Caco-2 (cell line): Measurements from ENCODE around the gene TCERG1. TPM values are rescaled to one million over a fixed set of nuclear protein-coding genes. Genes with fewer than 3 reads are reported as not detected.
A peak's percentile ranks its signal among the peaks of the same experiment; 100 is the strongest.

Experiments
- BruUV-seq: library from RNA; stranded (reverse); fragments of 400-500 nt; replicated peaks from 2 replicates; lab custom pipeline; 2021; lab: Mats Ljungman, UMichigan
- CTCF ChIA-PET: fragments of 300-600 bp; sonication (Branson Sonifier 250); formaldehyde crosslinking; loops from one replicate; lab custom pipeline; 2022; ENCODE audit warnings: antibody characterized with exemption; lab: Charles Lee
- POLR2A ChIA-PET: fragments of 300-600 bp; sonication (Branson Sonifier 250); formaldehyde crosslinking; loops from one replicate; lab custom pipeline; 2022; ENCODE audit warnings: antibody characterized with exemption; lab: Charles Lee
- DNase-seq, 2 experiments: peaks; one replicate each; pipeline versions ENCODE4 v3.0.0 to v3.0.0-alpha.2; 2020 to 2022
- H3K27me3 ChIP-seq: replicated peaks from 2 replicates; pipeline ENCODE4 v1.6.0; 2011; ENCODE audit warnings: low read length; ENCODE audit not compliant: control insufficient read depth, insufficient read depth
- H3K36me3 ChIP-seq: 2 replicates; pipeline ENCODE4 v1.5.1; 2011; ENCODE audit warnings: low read length; ENCODE audit not compliant: control insufficient read depth, insufficient read depth
- H3K4me1 ChIP-seq: fragments of 250-450 bp; sonication (Bioruptor Pico); 2 replicates; pipeline ENCODE4 v1.5.1; 2020; ENCODE audit warnings: mild to moderate bottlenecking
- H3K4me3 ChIP-seq: 2 replicates; pipeline ENCODE4 v1.5.1; 2011; ENCODE audit warnings: low read depth, mild to moderate bottlenecking, control low read depth, low read length
- H3K9me3 ChIP-seq: fragments of 250-450 bp; sonication (Bioruptor Pico); 2 replicates; pipeline ENCODE4 v1.5.1; 2020; ENCODE audit warnings: mild to moderate bottlenecking, moderate library complexity
- H3K27ac Mint-ChIP-seq: one replicate; pipeline ENCODE4 v1.8.0; 2022; ENCODE audit warnings: mixed read lengths; ENCODE audit not compliant: unreplicated experiment
- H3K27me3 Mint-ChIP-seq: one replicate; pipeline ENCODE4 v1.8.0; 2022; ENCODE audit warnings: mixed read lengths; ENCODE audit not compliant: insufficient read depth, unreplicated experiment
- H3K36me3 Mint-ChIP-seq: one replicate; pipeline ENCODE4 v1.8.0; 2022; ENCODE audit warnings: mild to moderate bottlenecking, mixed read lengths; ENCODE audit not compliant: insufficient read depth, unreplicated experiment
- H3K4me1 Mint-ChIP-seq: one replicate; pipeline ENCODE4 v1.8.0; 2022; ENCODE audit warnings: low read depth, mixed read lengths; ENCODE audit not compliant: unreplicated experiment
- H3K4me3 Mint-ChIP-seq: one replicate; pipeline ENCODE4 v1.8.0; 2022; ENCODE audit warnings: mild to moderate bottlenecking, moderate library complexity, mixed read lengths; ENCODE audit not compliant: unreplicated experiment
- H3K9me3 Mint-ChIP-seq: one replicate; pipeline ENCODE4 v1.8.0; 2022; ENCODE audit warnings: mixed read lengths; ENCODE audit not compliant: unreplicated experiment
- intact Hi-C: fragments of 100-400 bp; cut with micrococcal nuclease; formaldehyde crosslinking; loops from one replicate; pipeline ENCODE4 v1.10.0; 2022; ENCODE audit not compliant: unreplicated experiment
- total RNA-seq: library from RNA; stranded (reverse); gene quantifications from 2 replicates; pipeline ENCODE4 v1.2.3, GENCODE V29; 2022
- TF ChIP-seq, protein P1 (sequence below), 2 experiments: fragments of 200-600 bp in 1 of 2; IDR thresholded peaks; 1 replicate in 1 of 2; 2 replicates in 1 of 2; pipeline versions ENCODE4 v1.5.1 to v1.8.0; 2011 to 2022; ENCODE audit warnings: antibody characterized with exemption in 1 of 2, control low read depth in 1 of 2, inconsistent platforms in 1 of 2, low read depth in 1 of 2, low read length in 1 of 2, mild to moderate bottlenecking in 1 of 2, moderate library complexity in 1 of 2; ENCODE audit not compliant: insufficient read depth in 1 of 2, severe bottlenecking in 1 of 2, unreplicated experiment in 1 of 2

The TCERG1 gene
- total RNA-seq, 1 experiment from 2014 or later: 97.1 TPM

DNA sequence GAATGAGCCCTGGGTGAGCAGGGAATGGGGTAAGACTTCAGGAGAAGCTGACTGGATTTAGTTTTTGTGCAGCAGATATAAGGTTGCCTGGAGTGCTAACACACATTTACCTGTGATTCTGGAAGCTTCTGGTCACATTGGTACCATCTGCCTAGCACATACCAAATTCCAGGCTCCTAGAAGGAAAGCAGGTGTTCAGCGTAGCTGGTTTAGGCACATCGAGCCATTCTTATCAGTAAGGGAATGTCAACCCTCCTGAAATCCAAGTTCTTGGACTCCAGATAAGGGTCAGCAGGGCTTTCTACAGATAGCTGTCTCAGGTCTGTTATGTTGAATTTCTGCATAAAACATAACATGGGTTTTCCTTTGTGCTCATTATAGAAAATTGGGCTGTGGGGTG lies 10.3 kb downstream of the TCERG1 start:
- Histone ChIP-seq H3K4me3 (no peak overlapping the region), H3K27me3 (no peaks in the 10 kb centered on the region), H3K9me3 (no peaks in the 10 kb centered on the region), H3K4me1 (peaks cover 11% of the 10 kb centered on the region; the same call in 1 of the 2 replicates), H3K36me3 (peaks cover 5% of the 10 kb centered on the region)
- Mint-ChIP-seq H3K9me3 (no peaks in the 10 kb centered on the region), H3K4me1 (peaks cover 1% of the 10 kb centered on the region), H3K27me3 (no peaks in the 10 kb centered on the region), H3K27ac (no peak overlapping the region), H3K36me3 (peaks cover 81% of the 10 kb centered on the region), H3K4me3 (no peak overlapping the region)
- intact Hi-C loops: no loop called here
- TF ChIP-seq, protein P1, sequence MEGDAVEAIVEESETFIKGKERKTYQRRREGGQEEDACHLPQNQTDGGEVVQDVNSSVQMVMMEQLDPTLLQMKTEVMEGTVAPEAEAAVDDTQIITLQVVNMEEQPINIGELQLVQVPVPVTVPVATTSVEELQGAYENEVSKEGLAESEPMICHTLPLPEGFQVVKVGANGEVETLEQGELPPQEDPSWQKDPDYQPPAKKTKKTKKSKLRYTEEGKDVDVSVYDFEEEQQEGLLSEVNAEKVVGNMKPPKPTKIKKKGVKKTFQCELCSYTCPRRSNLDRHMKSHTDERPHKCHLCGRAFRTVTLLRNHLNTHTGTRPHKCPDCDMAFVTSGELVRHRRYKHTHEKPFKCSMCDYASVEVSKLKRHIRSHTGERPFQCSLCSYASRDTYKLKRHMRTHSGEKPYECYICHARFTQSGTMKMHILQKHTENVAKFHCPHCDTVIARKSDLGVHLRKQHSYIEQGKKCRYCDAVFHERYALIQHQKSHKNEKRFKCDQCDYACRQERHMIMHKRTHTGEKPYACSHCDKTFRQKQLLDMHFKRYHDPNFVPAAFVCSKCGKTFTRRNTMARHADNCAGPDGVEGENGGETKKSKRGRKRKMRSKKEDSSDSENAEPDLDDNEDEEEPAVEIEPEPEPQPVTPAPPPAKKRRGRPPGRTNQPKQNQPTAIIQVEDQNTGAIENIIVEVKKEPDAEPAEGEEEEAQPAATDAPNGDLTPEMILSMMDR (IDR thresholded peaks at IDR 0.05; ENCODE audit: insufficient read depth in 1 of 2, low read depth in 1 of 2, low read length in 1 of 2, severe bottlenecking in 1 of 2, unreplicated experiment in 1 of 2): no peak
- ChIA-PET POLR2A (no interaction called here), CTCF (no interaction called here)
- peak in 1 of 2 experiments; percentile 19 for DNase-seq
- BruUV-seq: no TSS peak

DNA sequence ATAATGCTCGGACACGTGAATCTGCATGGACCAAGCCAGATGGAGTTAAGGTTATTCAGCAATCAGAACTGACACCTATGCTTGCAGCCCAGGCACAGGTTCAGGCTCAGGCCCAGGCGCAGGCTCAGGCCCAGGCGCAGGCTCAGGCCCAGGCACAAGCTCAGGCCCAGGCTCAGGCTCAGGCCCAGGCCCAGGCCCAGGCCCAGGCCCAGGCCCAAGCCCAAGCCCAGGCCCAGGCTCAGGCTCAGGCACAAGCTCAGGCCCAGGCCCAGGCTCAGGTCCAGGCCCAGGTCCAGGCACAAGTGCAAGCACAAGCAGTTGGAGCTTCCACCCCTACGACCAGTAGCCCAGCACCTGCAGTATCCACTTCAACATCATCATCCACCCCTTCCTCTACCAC lies 11.8 kb downstream of the TCERG1 start:
- peaks cover 5% of the 10 kb centered on the region for H3K36me3 ChIP-seq
- H3K27me3 ChIP-seq: no peaks in the 10 kb centered on the region
- H3K9me3 Mint-ChIP-seq: no peaks in the 10 kb centered on the region
- TF ChIP-seq, protein P1 (IDR thresholded peaks at IDR 0.05; ENCODE audit: insufficient read depth in 1 of 2, low read depth in 1 of 2, low read length in 1 of 2, severe bottlenecking in 1 of 2, unreplicated experiment in 1 of 2): no peak
- intact Hi-C loops: no loop called here
- H3K4me1 ChIP-seq: no peaks in the 10 kb centered on the region
- no peak for DNase-seq
- H3K4me1 Mint-ChIP-seq: peaks cover 11% of the 10 kb centered on the region
- H3K4me3 ChIP-seq: no peak overlapping the region
- ChIA-PET POLR2A (no interaction called here), CTCF (no interaction called here)
- no TSS peak for BruUV-seq
- H3K27me3 Mint-ChIP-seq: no peaks in the 10 kb centered on the region
- no peaks in the 10 kb centered on the region for H3K9me3 ChIP-seq
- peaks cover 92% of the 10 kb centered on the region for H3K36me3 Mint-ChIP-seq
- H3K4me3 Mint-ChIP-seq: no peak overlapping the region
- no peak overlapping the region for H3K27ac Mint-ChIP-seq

DNA sequence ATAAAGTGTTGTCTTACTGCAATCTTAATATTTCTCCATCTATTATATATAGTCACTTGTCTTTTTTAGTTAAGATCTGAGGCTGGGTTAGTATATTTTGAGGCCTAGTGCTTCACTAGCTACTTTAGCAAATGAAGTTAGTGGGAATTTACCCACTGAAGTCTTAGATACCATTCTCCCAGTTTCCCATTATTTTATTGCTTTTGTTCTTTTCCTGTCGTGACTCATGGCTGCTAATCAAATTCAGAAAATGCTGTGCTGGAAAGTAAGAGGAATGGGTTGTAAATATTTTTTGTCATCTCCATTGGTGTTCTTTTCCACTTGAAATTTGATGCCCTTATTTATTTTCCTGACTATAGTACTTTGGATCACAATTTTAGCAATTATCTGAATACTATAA lies 14.2 kb downstream of the TCERG1 start:
- no peak for DNase-seq
- BruUV-seq: no TSS peak
- ChIA-PET POLR2A (no interaction called here), CTCF (no interaction called here)
- Histone ChIP-seq H3K27me3 (no peaks in the 10 kb centered on the region), H3K36me3 (peaks cover 5% of the 10 kb centered on the region), H3K9me3 (no peaks in the 10 kb centered on the region), H3K4me1 (no peaks in the 10 kb centered on the region), H3K4me3 (no peak overlapping the region)
- H3K4me1 Mint-ChIP-seq: peaks cover 11% of the 10 kb centered on the region
- H3K9me3 Mint-ChIP-seq: no peaks in the 10 kb centered on the region
- intact Hi-C loops: no loop called here
- H3K27ac Mint-ChIP-seq: no peak overlapping the region
- H3K27me3 Mint-ChIP-seq: no peaks in the 10 kb centered on the region
- TF ChIP-seq, protein P1 (IDR thresholded peaks at IDR 0.05; ENCODE audit: insufficient read depth in 1 of 2, low read depth in 1 of 2, low read length in 1 of 2, severe bottlenecking in 1 of 2, unreplicated experiment in 1 of 2): no peak
- H3K4me3 Mint-ChIP-seq: no peak overlapping the region
- H3K36me3 Mint-ChIP-seq: peaks cover 85% of the 10 kb centered on the region
